A673 (cell line): Measurements from ENCODE around the gene NOSTRIN.

Experiments used
- CTCF ChIP-seq: fragments of 300-800, 200-600 bp; sonication (generic); conservative IDR thresholded peaks from 2 replicates; pipeline ENCODE4 v1.5.1; 2017; ENCODE audit warnings: low read depth, mild to moderate bottlenecking, antibody characterized with exemption, low read length, moderate library complexity, mixed read lengths
- EZH2 ChIP-seq: fragments of 200-600 bp; sonication (generic); IDR thresholded peaks from 2 replicates; pipeline ENCODE4 v1.6.1; 2017; ENCODE audit warnings: borderline replicate concordance, low read depth, mild to moderate bottlenecking, mixed read lengths, antibody characterized with exemption, low read length; ENCODE audit not compliant: poor library complexity, severe bottlenecking

GRCh38 chr2:168782271-168782670, 20.2 kb upstream of the NOSTRIN start:
- TF ChIP-seq CTCF (no peak), EZH2 (no peak)
